Activated CD4-positive, alpha-beta T cell treated with anti-CD3 and anti-CD28 coated beads for 4 hours (primary cell): ENCODE data around the gene MIEF1.
"Not testable (repeated sequence)": the region's sequence is repeated elsewhere in the genome, so short reads cannot be mapped to it uniquely, and the experiment has no call there.

ENCODE experiments used
- DNase-seq, 2 donors: peaks; one replicate each; pipeline ENCODE4 v3.0.0-alpha.2; 2020

The MIEF1 gene

DNA sequence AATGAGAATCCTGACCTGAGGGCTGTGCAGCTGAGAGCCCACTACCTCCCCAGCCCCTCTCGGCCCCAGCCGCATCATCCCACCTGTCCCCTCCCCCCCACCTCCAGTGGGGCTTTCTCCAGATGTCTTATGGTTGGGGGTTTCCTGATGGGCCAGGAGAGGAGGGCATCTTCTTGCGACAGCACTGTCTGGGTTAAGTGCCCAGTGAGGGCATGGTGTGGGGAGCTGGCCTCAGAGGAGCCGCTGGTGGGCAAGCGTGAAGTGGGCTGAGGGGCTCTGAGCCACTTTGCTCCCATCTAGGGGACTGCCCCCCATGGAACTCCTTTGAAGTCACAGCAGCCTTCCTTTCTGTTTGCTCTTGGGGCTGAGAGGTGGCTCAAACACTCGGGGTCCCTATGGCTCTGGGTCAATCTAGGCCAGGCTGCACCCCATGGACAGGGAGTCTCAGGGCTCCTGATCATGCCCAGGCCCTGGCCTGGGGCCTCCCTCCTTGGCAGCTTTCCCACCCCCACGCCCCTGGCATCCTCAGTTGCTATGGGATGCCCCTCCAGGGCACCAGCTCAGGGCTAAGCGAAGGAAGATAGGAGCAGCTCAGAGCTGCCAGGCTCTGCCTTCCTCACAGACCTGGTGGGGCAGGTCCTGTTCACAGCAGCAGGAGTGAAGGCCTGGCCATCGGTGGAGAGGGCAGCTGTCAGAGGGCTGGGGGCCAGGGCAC, 11.0 kb upstream of the MIEF1 start:
- no peak for DNase-seq

- DNase-seq: no peak
Observed at GRCh38 chr22:39491696-39492095, 10.4 kb upstream of the MIEF1 start.

DNA sequence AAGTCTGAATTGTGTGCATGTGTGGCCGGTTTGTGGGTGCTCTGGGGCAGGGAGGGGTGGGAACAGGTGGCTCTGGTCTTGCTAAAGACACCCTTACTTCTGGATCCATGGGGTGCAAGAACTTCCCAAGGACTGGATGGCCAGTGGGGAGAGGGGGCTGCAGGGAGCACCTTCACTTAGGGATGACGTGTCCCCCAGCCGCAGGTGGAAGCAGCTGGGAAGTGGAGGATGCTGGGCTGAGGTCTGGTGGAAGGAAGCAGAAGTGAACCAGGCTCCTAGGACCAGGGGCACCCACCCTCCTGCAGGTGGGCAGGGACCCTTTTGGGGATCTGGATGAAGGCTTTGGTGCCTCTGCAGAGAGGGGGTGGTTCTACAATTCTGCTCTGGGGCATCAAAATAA, 9.9 kb upstream of the MIEF1 start:
- no peak for DNase-seq

GRCh38 chr22:39493759-39494158, 8.3 kb upstream of the MIEF1 start:
- DNase-seq: no peak

DNA sequence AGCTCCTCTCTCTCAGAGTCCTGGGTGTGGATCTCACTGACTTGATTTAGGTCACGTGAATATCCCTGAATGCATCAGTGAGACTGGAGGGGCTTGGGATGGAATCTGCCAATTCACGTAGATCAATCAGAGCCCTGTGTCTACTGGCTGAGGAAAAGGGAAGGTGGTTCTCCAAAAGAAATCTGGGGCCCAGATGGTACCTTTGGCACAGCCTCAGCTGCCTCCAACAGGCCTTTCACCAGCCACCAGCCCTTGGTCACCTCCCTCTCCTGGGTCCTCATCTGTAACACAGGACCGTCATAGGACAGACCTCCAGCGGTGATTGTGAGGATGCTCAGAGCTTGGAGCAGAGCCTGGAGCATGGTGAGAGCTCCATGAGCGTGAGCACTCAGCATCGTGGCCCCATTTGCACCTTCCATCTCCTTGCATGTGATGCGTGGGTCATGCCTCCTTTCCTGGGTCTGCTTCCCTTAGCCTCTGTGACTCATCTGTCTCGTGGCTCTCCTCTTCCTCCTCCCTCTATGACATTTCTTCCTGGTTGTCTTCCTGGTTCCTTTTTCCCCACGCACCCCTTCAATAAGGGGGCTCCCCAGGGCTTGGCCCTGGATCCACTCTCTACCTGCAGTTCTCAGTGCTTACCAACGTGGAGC, 7.5 kb upstream of the MIEF1 start:
- DNase-seq: no peak

DNA sequence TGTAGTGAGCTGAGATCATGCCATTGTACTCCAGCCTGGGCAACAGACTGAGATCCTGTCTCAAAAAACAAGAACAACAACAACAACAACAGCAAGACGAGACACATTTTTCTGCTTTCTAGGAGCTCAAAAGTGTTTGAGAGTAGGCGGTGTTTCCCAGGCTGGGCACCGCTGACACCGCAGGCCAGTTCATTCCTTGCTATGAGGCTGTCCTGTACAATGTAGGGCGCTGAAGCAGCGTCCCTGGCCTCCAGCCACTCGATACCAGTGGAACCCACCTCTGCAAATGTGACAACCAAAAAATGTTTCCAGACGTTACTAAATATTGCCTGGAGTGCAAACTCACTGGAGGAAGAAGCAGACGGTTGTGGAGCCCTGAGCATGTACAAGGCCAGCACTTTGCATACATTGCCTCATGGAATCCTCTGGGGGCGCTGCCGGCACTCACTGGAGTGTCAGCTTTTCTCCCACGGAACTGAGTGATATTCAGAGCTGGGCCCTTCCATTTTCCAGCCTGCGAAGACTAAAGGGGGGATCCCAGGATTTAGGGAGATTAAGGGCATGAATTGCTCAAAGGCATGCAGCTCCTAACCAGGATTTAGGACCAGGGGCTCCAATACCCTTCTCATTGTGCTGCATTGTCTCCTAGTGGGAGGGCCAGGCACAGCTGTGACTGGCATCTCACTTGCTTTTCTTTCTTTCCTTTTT, 5.8 kb upstream of the MIEF1 start:
- peak; percentile 60 to 66 for DNase-seq

DNA sequence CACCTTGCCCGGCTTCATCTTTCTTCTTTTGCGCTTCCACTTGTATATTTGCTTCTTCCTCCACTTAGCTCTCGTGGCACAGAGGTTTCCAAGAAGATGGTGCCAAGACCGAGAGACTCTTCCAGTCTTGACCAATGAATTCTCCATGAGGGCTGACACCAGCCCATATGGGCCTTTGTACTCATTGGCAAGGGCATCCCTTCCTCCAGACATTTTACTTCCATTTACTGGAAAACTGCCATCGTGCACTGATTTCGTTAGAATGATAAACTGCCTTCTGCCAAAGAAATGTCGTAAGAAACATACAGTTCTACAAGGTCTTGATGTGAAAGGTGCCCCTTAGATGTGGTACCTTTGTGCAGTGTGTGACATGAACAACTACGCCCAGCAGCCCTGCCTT, 4.7 kb upstream of the MIEF1 start:
- DNase-seq: no peak

DNA sequence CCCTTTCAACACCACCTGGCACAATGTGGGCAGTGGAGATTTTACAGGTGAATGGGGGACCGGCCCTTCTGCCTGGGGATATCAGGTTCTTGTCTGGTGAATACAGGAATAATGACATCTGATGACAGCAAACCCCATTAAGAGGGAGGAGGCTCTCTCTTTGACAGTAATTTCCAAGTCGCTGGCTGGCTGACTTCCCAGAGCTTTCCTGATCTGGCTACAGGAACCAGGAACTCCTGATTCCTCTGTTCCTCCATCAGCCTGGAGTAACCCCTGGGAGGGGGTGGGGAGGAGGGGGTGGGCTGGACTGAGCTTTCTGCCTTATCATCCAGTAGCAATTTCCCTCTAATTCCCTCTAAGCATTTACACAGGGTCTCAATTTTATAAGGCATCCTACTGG, 3.7 kb upstream of the MIEF1 start:
- no peak for DNase-seq

DNA sequence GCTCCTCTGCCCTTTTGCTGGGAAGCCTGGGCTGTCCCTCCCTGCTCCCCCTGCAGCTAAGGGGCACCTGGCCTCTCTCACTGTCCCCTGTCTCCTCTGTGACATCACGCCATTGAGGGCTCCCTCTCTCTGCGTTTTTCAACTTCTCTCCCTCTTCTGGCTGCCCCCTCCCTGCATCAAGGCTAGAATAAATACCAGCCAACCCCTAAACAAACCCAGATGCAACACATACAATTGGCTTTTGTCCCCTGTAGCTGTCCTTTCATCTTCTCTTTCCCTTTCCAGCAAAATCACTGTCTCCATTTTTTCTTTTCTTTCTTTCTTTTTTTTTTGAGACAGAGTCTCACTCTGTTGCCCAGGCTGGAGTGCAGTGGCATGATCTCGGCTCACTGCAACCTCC, 3.3 kb upstream of the MIEF1 start:
- no peak for DNase-seq

- DNase-seq: no peak
Observed at GRCh38 chr22:39500101-39500500, 2.0 kb upstream of the MIEF1 start.

- DNase-seq: no peak
Observed at GRCh38 chr22:39501644-39502108, 414 bp upstream of the MIEF1 start.

- DNase-seq: no peak
Observed at GRCh38 chr22:39502789-39503409, 809 bp downstream of the MIEF1 start.

DNA sequence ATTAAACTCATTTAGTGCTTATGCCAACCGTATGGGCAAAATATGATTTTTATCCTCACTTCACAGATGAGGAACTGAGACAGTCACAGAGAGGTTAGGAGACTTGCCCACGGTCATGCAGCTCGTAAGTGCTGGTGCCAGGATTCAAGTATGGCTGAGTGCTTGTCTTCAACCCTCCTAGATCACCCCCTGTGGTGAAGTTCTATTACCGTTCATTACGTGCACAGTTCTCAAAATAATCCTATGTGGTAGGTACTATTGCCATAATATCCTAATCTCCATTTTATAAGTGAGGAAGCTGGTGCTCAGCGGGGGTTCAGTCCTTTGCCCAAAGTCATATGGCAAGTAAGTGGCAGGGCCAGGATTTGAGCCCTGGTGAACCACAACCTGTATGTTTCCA, 1.5 kb downstream of the MIEF1 start:
- DNase-seq: no peak

DNA sequence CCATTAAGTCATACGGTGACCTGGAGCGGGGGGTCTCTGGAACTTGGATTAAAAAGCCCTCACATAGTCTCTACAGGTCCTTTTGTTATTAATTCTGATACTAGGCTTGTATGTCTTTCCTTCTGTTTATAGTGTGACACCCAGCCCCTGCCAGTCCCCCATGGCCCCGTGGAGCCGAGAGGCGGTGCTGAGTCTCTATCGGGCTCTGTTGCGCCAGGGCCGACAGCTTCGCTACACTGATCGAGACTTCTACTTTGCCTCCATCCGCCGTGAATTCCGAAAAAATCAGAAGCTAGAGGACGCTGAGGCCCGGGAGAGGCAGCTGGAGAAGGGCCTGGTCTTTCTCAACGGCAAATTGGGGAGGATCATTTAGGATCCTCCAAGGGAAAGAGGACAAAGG, 2.0 kb downstream of the MIEF1 start:
- no peak for DNase-seq

DNA sequence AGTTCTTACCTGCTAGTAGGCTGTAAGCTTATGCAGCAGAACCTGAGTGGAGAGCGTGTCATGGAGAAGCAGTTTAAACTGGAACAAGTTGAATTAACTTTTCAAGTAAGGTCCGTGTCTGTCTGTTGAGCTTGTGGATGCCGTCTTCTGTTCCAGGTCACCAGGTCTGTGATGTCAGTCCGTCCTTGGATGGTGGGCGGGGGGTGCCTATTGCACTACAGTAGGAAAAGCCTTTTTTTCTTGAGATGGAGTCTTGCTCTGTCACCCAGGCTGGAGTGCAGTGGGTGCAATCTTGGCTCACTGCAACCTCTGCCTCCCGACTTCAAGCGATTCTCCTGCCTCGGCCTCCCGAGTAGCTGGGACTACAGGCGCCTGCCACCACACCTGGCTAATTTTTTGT, 4.9 kb downstream of the MIEF1 start:
- DNase-seq: not testable (repeated sequence)

- DNase-seq: no peak
Observed at GRCh38 chr22:39508393-39508792, 6.3 kb downstream of the MIEF1 start.

GRCh38 chr22:39510529-39511149, 8.5 kb downstream of the MIEF1 start:
- no peak for DNase-seq

GRCh38 chr22:39511226-39511625, 9.1 kb downstream of the MIEF1 start:
- no peak for DNase-seq

DNA sequence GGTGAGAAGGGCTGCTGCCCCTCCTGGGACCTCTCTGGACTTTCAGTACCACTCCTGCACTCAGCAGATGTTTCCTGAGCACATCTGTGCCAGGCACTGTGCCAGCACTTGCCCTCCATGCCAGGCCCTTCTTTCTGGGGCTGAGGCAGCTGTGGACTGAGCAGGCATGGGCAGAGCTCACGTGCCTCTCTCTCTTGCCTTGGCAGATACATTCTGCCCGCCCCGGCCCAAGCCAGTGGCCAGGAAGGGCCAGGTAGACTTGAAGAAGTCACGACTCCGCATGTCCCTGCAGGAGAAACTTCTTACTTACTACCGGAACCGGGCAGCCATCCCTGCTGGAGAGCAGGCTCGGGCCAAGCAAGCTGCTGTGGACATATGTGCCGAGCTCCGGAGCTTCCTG, 9.9 kb downstream of the MIEF1 start:
- DNase-seq: no peak

DNA sequence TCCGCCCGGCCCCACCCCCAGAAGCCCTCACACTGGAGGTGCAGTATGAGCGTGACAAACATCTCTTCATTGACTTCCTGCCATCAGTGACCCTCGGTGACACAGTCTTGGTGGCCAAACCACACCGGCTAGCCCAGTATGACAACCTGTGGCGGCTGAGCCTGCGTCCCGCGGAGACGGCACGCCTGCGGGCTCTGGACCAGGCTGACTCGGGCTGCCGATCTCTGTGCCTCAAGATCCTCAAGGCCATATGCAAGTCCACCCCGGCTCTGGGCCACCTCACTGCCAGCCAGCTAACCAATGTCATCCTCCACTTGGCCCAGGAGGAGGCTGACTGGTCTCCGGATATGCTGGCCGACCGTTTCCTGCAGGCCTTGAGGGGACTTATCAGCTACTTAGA, 11.7 kb downstream of the MIEF1 start:
- DNase-seq: no peak

GRCh38 chr22:39514373-39514973, 12.4 kb downstream of the MIEF1 start:
- DNase-seq: peak in 1 of 2 donors; percentile 62

DNA sequence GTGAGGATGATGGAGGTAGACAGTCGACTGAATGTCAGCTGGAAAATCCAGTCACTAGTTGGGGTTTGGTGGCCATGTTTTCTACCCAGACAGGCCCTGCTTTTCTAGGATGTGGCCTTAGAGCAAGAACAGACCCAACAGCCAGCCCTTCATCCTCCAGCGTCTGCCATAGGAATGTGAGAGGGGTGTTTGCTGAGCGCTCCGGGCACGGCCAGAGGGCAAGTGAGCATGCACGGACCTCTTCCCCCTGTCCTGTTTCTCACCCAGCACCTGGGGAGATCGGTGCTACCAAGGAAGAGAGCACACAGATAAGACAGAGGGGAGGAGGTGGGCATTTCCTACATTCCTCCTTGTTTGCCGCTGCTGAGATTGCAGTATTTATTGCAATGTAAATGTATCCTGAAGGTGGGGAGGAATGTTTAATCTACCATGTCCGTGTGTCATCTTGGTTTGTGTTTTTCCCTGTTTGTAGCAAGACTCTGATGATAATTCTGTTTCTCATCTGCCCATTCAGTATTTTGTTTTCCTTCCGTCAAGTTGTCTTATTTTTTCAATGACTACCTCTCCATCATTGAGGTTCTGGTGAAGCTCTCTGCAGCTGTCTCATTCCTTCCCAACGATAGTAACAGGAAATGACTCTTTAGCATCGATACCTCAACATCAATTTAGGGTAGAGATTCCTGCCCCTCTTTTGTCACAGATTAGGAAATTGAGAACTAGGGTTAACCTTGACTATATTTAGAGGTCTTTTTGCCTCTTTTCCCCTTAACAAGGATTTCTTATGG, 13.4 kb downstream of the MIEF1 start:
- DNase-seq: no peak
